Stimulated activated memory B cell treated with anti-CD40 and anti-IgM and Interleukin-4, amounts not matched to agents 10 μg/mL and 1 μg/mL and 100 μg/mL, for 72 hours (primary cell): ENCODE measurements around the gene SPATA2L.
"Not testable (repeated sequence)": the region's sequence is repeated elsewhere in the genome, so short reads cannot be mapped to it uniquely, and the experiment has no call there.

ENCODE experiments used
- ATAC-seq: fragments of 150-1000 bp; cut with Tn5 transposase; 2 replicates; pipeline ENCODE4 v1.10.0; 2021
- H3K27ac Mint-ChIP-seq: one replicate; pipeline ENCODE4 v1.8.0; 2022; ENCODE audit warnings: mild to moderate bottlenecking, mixed read lengths
- H3K27me3 Mint-ChIP-seq: one replicate; pipeline ENCODE4 v1.8.0; 2022; ENCODE audit warnings: mixed read lengths
- H3K36me3 Mint-ChIP-seq: one replicate; pipeline ENCODE4 v1.8.0; 2022; ENCODE audit warnings: mixed read lengths
- H3K4me1 Mint-ChIP-seq: one replicate; pipeline ENCODE4 v1.8.0; 2022; ENCODE audit warnings: mixed read lengths
- H3K4me3 Mint-ChIP-seq: one replicate; pipeline ENCODE4 v1.8.0; 2022; ENCODE audit warnings: mild to moderate bottlenecking, moderate library complexity, mixed read lengths
- H3K9me3 Mint-ChIP-seq: one replicate; pipeline ENCODE4 v1.8.0; 2022; ENCODE audit warnings: mixed read lengths

Gene SPATA2L

GRCh38 chr16:89667633-89668032 lies 33.9 kb downstream of the SPATA2L start:
- Mint-ChIP-seq H3K27ac (no peak overlapping the region), H3K36me3 (peaks cover 25% of the 10 kb centered on the region), H3K9me3 (peaks cover 7% of the 10 kb centered on the region), H3K27me3 (no peaks in the 10 kb centered on the region), H3K4me1 (no peaks in the 10 kb centered on the region), H3K4me3 (no peak overlapping the region)
- no peak for ATAC-seq

GRCh38 chr16:89667000-89667399 lies 34.5 kb downstream of the SPATA2L start:
- H3K36me3 Mint-ChIP-seq: peaks cover 32% of the 10 kb centered on the region
- not testable (repeated sequence) for H3K9me3 Mint-ChIP-seq, H3K4me3 Mint-ChIP-seq, H3K27me3 Mint-ChIP-seq, H3K4me1 Mint-ChIP-seq, ATAC-seq, H3K27ac Mint-ChIP-seq

GRCh38 chr16:89664238-89664637 lies 37.3 kb downstream of the SPATA2L start:
- not testable (repeated sequence) for H3K4me3 Mint-ChIP-seq

GRCh38 chr16:89661215-89661614 lies 40.3 kb downstream of the SPATA2L start:
- H3K4me3 Mint-ChIP-seq: no peak overlapping the region
- no peak overlapping the region for H3K27ac Mint-ChIP-seq
- H3K36me3 Mint-ChIP-seq: peaks cover 46% of the 10 kb centered on the region
- ATAC-seq: no peak
- no peaks in the 10 kb centered on the region for H3K27me3 Mint-ChIP-seq
- peaks cover 19% of the 10 kb centered on the region for H3K4me1 Mint-ChIP-seq
- peaks cover under 1% of the 10 kb centered on the region for H3K9me3 Mint-ChIP-seq

More at GRCh38 chr16:89664238-89664637, 37.3 kb downstream of the SPATA2L start:
- peaks cover 52% of the 10 kb centered on the region for H3K36me3 Mint-ChIP-seq
- H3K27me3 Mint-ChIP-seq, ATAC-seq, H3K27ac Mint-ChIP-seq, H3K4me1 Mint-ChIP-seq, H3K9me3 Mint-ChIP-seq: not testable (repeated sequence)

- Mint-ChIP-seq H3K27ac (no peak overlapping the region), H3K4me3 (no peak overlapping the region), H3K4me1 (peaks cover 30% of the 10 kb centered on the region), H3K9me3 (no peaks in the 10 kb centered on the region), H3K36me3 (peaks cover 44% of the 10 kb centered on the region), H3K27me3 (no peaks in the 10 kb centered on the region)
- no peak for ATAC-seq
These were observed 41.4 kb downstream of the SPATA2L start for GRCh38 chr16:89660146-89660545.

DNA sequence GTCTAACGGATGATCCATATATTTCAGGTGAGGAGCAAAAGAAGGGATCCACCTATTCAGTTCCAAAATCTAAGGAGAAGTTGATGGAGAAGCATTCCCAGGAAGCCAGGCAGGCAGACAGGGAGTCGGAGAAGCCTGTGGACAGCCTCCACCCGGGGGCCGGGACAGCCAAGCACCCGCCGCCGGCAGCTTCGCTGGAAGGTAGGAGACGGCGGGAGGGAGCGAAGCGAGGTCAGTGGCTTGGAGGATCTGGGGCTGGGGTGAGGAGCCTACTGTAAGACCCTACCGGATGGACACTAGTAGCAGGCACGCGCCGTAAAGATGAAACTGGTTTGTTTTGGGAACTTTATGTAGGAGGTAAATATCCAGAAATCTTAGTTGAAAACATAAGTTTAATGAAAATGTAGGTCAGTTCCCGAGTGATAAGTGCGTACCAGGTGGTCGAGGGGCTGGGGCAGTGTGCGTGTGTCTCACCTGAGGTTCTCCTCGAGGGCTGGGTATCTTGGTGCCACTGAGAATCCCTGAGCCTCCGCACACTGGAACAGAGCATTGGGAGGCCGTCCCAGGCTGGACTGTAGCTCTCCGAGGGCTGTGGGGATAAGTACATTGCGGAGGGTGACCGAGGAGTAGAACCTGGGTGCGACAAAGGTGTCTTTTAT lies 43.2 kb downstream of the SPATA2L start:
- H3K9me3 Mint-ChIP-seq: no peaks in the 10 kb centered on the region
- ATAC-seq: no peak
- peaks cover 34% of the 10 kb centered on the region for H3K36me3 Mint-ChIP-seq
- H3K4me1 Mint-ChIP-seq: peaks cover 36% of the 10 kb centered on the region
- H3K27ac Mint-ChIP-seq: peak overlapping the region; percentile 91
- peak overlapping the region; percentile 94 for H3K4me3 Mint-ChIP-seq
- H3K27me3 Mint-ChIP-seq: no peaks in the 10 kb centered on the region

DNA sequence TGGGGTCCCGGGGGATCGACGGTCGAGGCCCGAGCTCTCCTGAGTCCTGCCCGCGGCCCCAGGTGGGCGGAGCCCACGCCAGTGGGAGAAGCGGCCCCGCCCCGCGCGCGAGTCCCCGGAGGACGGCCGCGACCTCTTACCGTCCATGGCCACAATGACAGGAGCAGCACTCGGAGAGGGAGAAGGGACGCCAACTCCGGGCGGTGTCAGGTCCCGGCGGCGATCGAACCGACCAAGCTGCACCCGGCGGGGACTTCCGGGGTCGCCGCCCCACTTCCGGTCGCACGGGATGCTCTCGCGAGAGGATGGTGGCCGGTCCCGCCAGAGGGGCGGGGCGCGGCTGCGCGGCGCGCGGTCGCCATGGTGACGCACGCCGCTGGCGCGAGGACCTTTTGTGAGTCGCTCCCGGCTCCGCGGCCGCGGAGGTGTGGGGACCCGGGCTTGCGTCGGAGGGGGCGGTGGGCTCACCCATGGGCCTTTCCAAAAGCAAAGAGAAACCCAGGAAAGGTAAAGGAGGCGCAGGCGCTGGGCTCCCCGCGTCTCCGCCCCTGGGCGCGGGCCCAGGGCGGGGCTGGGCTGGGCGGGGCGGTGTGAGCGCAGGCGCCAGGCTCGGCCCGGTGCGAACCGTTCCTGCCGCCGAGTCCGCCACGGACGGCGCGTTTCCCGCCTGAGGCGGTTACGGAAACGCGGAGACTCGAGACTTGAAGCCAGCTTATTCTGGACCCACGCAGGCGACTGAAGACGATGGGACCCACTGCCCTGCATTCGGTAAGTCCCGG lies 43.9 kb downstream of the SPATA2L start, which contains the start of the genes CHMP1A and SPATA33:
Gene CHMP1A (minus strand): TSS at position 267 of the 779 bp plus-strand sequence. CDS start 120 bp downstream, at position 147.
Gene SPATA33 (plus strand): TSS at position 395 of the 779 bp plus-strand sequence. CDS start 76 bp downstream, at position 471.
- H3K36me3 Mint-ChIP-seq: peaks cover 27% of the 10 kb centered on the region
- peak within 1 kb of the TSS; percentile 94 for H3K4me3 Mint-ChIP-seq
- H3K4me1 Mint-ChIP-seq: peaks cover 36% of the 10 kb centered on the region
- ATAC-seq: peak; percentile 95
- H3K9me3 Mint-ChIP-seq: no peaks in the 10 kb centered on the region
- no peaks in the 10 kb centered on the region for H3K27me3 Mint-ChIP-seq
- peak within 1 kb of the TSS; percentile 91 for H3K27ac Mint-ChIP-seq

- no peaks in the 10 kb centered on the region for H3K9me3 Mint-ChIP-seq
- H3K36me3 Mint-ChIP-seq: peaks cover 16% of the 10 kb centered on the region
- H3K27ac Mint-ChIP-seq: peak overlapping the region; percentile 91
- peak overlapping the region; percentile 94 for H3K4me3 Mint-ChIP-seq
- ATAC-seq: peak; percentile 34
- H3K27me3 Mint-ChIP-seq: no peaks in the 10 kb centered on the region
- H3K4me1 Mint-ChIP-seq: peaks cover 36% of the 10 kb centered on the region
These were observed 44.9 kb downstream of the SPATA2L start for GRCh38 chr16:89656435-89657121.

DNA sequence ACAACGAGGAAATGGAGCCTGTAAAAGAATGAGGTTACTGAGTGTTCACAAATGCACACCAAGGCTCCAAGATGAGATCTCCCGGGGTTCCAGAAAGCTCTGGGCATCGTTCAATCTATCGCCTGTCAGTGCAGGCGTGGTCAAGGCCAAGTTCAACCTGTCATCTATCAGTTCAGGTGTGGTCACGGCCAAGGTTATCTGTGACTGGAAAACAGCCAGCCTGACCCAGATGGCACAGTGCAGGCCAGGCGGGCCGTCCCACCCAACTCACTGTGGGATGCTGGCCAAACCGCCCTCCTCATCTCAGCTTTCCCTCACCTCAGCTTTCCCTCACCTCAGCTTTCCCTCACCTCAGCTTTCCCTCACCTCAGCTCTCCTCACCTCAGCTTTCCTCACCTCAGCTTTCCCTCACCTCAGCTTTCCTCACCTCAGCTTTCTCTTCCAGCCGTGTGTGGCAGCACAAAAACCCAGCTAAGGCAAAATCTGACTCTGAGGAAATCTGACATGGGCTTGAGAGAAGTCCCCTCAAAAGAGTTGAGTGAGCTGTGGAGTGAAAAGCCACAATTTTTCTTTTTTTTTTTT lies 46.4 kb downstream of the SPATA2L start:
- Mint-ChIP-seq H3K27me3 (no peaks in the 10 kb centered on the region), H3K4me3 (no peak overlapping the region), H3K36me3 (peaks cover 9% of the 10 kb centered on the region), H3K27ac (no peak overlapping the region), H3K4me1 (peaks cover 36% of the 10 kb centered on the region), H3K9me3 (no peaks in the 10 kb centered on the region)
- no peak for ATAC-seq

DNA sequence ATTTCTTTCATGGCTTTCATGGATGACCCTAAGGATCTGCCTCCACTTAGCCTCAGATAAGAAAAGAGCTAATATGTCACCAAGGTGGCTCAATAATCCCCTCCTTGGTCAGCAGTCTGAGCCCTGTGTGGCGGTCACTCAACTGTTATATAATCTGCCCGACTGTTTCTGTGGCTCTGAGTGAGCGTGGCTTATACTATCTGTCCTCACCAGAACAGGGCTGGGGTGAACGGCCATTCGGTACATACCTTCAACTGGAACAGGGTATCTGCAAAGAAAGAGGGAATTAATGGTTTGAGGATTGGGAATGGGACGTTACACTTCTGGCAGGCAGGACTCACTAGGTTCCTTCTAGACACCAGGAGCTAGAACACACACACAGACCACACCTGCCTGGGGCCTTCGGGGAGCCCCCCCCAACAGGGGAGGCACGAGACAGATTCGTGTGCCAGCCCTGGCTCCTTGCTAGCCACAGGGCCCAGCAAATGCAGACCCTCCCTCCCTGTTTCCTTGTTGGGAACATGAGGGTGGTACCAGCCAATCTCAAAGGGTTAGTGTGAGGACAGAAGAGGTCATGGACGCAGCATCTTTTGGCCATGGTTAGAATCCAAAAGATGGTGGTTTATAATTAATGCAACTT lies 47.7 kb downstream of the SPATA2L start:
- Mint-ChIP-seq H3K4me1 (peaks cover 34% of the 10 kb centered on the region), H3K36me3 (peaks cover 17% of the 10 kb centered on the region), H3K4me3 (no peak overlapping the region), H3K27ac (no peak overlapping the region), H3K27me3 (no peaks in the 10 kb centered on the region), H3K9me3 (no peaks in the 10 kb centered on the region)
- ATAC-seq: no peak

DNA sequence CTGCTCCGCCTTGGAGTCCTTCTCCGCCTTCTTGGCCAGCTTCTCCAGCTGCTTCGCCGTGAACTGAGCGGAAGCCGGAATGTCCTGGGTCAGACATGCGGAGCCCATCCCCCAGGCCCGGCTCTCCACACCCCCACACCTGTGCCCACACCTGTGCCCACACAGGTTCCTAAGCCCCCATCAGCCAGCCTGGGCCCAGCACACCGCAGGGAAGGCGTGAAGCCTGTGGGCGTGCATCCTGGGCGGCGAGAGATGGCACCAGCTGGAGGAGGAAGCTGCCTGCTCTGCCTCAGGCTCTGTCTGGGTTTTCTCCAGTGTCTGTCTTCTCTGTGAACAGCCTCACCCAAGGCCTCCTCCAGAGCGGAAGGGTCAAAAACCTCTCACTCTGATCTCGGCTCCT lies 49.9 kb downstream of the SPATA2L start:
- H3K4me1 Mint-ChIP-seq: peaks cover 21% of the 10 kb centered on the region
- no peak overlapping the region for H3K27ac Mint-ChIP-seq
- H3K36me3 Mint-ChIP-seq: peaks cover 29% of the 10 kb centered on the region
- no peak for ATAC-seq
- no peaks in the 10 kb centered on the region for H3K9me3 Mint-ChIP-seq
- H3K27me3 Mint-ChIP-seq: no peaks in the 10 kb centered on the region
- no peak overlapping the region for H3K4me3 Mint-ChIP-seq

DNA sequence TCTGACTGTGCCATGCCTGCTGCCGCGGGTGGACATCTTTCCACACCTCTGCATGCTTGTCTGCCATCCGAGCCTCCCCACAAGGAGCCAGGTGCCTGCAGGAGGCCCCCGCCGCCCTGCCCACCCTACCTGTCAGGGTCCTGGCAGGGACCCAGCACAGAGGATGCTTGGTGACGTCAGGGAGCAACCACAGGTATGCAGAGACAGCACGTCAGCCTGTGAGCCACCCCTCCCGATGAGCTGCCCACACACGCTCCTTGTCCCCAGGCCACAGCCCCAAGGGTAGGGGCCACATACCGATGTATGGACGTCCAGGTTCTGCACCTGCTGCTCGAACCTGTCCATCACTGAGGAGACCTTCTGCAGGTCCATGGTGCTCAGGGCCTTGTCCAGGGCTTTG lies 54.6 kb downstream of the SPATA2L start:
- Mint-ChIP-seq H3K9me3 (no peaks in the 10 kb centered on the region), H3K27ac (no peak overlapping the region), H3K36me3 (peaks cover 50% of the 10 kb centered on the region), H3K4me1 (no peaks in the 10 kb centered on the region), H3K27me3 (no peaks in the 10 kb centered on the region), H3K4me3 (no peak overlapping the region)
- no peak for ATAC-seq
